ENCODE data around the gene WDR54. TPM values are rescaled to one million over a fixed set of nuclear protein-coding genes. Genes with fewer than 3 reads are reported as not detected.
"Not testable (repeated sequence)": the region's sequence is repeated elsewhere in the genome, so short reads cannot be mapped to it uniquely, and the experiment has no call there.

WDR54 gene
- total RNA-seq, 1 experiment from 2014 or later, result 33.9 TPM

DNA sequence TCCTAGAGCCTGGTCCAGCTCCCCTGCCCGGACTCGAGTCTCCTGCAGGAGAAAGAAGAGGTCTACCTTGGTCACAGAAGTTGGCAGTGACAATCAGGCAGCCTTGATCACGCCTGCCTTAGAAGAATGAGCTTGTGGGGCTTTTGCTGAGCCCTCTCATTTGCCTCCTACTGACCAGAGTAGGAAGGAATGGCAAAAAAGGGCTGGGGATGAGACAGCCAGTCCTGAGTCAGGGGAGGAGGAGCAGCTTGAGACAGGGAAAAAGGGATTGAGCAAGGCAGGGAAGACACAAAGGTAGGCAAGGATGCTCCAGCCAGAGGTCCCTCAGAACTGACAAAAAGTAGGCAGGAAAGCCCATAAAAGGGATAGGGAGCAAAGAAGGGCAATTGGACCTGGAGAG is 6.0 kb downstream of the WDR54 start:
- DNase-seq (ENCODE audit: extremely low read depth, low read depth), result no peak

DNA sequence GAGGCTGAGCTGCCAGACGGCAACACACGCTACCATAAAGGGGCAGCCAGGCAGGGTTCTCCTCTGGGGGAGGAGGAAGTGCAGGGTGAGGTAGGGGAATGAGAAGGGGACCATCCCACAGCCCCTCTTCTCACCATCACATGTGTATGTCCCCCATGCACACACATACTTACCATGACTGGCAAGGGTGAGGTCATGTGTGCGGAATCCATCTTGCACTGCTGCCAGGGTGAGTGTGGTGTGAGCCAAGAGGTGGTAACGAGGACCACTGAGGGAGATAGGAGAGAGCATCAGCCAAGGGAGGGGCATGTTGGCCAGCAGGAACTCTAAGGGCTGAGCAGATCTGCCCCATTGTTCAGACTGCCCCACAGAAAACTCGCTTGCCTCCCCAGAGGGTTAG is 7.1 kb downstream of the WDR54 start:
- DNase-seq (ENCODE audit: extremely low read depth, low read depth), result no peak

DNA sequence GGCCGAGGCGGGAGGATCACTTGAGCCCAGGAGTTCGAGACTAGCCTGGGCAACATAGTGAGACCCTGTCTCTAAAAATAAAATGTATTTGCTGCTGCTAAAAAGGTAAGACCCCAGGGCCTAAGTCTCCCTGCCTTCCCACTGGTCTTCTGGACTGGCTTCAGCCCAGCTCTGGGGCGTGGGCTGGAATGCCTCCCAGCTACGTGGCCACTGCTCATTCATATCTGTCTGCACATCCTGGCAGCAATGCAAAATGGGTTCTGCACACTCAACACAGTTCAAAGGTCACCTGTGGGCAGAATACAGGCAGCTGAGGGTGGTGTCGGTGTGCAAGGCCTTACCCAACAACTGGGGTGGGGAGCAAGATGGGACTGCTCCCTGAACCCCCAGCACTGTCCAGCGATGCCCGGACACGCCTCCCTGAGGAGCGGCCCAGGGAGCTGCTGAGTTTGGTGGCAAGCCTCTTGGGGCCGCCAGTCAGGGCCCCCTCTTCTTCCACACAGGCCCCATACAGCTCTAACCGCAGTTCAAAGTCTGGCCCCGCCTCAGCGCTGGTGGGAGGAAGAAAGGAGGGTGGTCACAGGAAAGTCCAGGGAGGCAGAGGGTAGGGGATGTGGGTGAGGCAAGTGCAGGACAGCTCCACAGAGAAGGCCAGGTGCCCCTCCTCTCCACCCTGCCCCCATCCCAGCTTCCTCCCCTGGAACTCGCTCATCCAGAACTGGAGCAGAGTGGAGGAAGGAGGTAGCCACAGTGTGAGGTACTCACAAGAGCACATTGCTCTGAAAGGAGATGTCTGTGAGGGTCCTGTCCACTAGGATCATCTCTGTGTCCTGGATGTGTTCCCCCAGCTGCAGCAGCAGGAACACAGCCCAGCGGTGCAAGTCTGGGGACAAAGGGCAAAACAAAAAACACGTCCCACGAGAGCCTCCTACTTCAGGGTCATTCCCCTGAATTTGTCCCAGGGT is 8.2 kb downstream of the WDR54 start:
- DNase-seq (ENCODE audit: extremely low read depth, low read depth), result no peak

DNA sequence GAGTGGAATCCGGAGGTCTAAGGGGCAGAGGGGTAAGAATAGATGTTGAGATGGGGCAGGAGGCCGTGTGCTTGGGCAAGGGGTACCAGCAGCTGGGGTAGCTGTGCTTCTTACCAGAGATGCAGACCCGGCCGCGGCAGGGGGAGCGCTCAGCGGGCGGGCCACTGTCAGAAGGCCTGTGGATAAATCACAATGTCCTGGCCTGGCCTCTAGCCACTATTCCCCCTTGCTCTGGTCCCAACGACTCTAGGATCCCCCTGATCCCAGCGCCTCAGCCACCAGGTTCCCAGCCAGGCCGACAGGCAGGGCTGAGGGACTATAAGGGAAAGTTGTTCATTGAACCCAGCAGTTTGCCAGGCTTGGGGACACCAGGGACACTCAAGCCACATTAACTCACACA is 9.0 kb downstream of the WDR54 start:
- DNase-seq (ENCODE audit: extremely low read depth, low read depth), result no peak

DNA sequence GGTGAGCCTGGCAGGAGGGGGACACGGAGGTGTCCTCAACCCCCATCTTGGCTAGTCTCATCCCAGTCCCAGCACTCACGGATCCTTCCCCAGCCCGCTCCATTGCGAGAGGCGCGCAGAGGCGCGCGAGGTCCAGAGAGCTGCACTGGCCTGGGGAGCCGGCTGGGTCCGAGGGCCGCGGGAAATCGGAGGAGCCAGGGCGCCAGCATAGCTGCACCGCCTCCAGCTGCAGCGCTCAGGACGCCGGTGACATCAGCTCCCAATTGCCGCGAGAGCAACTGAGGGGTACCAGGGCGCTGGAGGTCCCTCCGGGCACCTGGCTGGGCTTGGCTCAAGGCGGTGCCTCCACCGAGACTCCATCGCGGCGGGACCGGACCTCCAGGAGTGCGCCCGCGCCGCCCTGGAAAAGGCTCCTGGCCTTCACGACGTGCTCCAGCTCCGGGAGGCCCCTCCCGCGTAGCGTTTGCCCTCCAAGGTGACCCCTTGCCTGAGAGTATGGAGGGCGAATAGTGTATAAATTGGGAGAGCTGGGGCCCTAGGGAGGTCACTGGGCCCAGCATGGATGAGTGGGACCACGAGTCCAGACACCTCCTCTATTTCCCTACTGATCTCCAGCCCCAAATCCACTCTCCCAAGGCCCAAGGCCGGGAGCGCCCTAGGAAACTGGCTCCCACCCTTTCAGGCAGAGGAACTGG is 14.7 kb downstream of the WDR54 start:
- DNase-seq (ENCODE audit: extremely low read depth, low read depth), result no peak

DNA sequence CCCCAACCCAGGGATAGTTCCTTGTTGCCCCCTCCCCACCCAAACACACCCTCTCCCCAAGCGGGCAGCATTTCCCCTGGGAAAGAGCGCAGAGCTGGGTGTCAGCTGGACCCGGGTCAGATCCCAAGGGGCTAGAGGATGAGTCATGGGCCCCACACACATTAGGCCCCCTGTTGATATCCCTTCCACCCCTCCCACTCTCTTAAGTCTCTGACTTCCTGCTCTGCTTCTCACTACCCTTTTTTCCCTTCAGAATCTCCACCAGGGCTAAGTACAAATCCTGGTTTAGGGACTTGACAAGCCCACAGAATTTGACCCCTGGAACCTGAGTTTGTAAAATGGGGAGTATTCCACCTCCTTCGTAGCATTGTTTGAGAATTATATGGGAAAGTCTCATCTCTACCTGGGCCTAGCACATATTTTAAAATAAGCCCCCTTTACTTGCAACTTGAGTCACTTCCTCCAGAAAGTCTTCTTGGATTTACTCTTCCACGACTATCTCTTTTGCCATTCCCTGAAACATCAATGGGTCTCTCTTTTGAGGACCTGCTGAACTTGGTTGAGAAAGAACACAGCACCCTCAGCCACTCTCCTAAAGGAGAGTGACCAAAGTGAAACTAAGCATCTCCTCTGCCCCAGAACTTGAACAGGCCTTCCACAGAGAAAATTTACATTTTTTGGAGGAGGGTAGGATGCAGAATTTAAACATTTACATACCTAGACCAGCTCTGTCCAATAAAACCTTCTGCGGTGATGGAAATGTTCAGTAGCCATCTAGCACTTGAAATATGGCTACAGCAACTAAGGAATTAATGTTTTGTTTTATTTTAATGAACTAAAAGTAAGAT is 15.5 kb downstream of the WDR54 start:
- DNase-seq (ENCODE audit: extremely low read depth, low read depth), result no peak

DNA sequence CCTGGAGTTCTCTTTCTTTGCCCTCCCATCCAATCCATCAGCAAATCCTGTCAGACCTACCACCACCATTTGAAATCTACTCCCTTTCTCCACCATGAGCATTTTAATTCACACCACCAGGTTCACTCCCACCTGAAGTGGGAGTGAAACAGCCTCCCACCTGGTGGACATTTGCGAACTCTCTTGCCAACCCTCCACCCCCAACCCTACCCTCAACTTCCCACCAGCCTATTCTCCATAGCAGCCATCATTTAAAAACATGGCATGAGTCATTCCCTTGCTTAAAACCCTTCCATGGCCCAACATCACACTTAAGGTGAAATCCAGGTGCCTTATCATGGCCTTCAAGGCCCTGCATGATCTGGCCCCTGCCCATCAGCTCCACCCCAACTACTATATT is 16.7 kb downstream of the WDR54 start:
- DNase-seq (ENCODE audit: extremely low read depth, low read depth), result no peak

DNA sequence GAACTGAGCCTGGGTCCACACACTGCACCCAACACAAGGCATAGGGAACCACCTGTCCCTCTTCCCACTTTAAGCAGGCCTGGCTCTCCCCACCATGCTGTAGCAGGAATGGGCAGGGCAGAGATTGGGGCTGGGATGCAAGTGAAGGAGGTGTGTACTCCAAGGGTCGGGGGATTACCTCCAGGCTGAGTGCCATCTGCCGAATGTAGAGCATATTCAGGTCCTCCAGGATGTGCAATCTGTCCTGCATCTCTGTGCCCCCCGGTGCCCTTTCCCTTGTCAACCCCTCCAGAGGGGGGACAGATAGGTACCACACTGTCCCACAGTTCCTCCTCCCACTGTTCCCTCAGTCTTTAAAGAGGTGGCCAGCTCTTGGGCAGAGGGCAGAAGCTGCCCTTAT is 17.8 kb downstream of the WDR54 start:
- DNase-seq (ENCODE audit: extremely low read depth, low read depth), result no peak

DNA sequence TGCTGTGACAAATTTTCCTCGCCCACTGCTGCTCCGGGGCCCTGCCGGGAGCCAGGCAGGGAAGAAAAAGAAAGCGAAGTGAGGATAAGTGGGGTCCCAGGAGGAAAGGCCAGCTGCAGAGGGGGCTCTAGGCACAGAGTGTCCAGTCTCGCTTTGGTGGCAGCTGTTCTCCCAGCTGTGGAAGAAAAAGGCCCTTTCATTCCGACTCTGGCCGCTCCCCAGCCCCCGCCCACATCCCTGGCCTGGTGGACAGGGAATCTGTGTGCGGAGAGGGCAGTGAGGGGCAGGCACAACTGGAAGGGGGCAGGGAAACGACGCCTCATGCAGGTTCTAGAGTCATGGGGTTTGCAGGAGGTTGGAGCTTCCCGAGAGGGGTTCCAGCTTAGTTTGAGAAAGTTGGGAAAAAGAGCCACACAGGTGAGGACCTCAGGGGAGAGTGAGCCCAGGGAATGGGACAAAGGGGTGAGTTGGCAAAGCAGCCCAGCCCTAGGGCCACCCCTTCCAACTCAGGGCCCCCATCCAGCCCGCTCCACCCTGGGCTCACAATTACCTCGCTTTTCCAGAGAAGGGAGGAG is 18.4 kb downstream of the WDR54 start:
- no peak for DNase-seq (ENCODE audit: extremely low read depth, low read depth)

DNA sequence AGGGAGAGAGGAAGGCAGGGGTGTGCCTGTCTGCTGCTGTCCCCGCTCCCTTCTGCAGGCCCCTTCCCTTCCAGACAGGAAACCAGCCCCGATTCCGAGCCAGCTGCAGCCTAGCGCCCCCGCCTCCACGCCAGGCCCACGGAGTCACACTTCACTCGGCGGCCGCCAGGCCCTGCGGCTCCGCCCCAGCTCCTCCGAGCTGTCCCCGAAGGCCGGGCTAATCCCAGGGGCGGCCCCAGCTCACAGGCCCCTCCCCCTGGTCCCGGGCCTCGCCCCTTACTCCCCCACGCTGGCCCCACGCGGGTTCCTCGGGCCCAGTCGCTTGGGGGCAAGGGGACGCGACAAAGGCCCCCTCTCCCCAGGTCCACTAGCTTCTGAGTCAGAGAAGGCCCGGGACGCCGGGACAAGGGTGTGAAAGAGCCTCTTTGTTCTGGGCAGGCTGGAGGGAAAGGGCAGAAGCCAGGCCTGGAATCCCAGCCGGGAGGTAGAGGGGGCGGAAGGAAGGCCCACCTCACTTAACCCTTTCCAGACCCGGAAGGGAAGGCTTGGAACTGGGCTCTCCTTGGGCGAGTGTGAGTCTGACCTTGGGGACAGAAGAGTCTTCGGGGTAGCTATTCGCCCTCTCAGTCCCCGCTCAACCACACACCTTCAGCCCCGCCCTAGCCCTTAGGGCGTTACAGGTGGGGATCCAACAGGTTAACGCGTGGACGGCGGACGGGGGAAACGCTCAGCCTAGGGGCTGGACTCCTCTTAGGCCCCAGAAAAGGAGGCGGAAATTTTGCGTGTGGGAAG is 19.0 kb downstream of the WDR54 start:
- peak; percentile 67 for DNase-seq (ENCODE audit: extremely low read depth, low read depth)

DNA sequence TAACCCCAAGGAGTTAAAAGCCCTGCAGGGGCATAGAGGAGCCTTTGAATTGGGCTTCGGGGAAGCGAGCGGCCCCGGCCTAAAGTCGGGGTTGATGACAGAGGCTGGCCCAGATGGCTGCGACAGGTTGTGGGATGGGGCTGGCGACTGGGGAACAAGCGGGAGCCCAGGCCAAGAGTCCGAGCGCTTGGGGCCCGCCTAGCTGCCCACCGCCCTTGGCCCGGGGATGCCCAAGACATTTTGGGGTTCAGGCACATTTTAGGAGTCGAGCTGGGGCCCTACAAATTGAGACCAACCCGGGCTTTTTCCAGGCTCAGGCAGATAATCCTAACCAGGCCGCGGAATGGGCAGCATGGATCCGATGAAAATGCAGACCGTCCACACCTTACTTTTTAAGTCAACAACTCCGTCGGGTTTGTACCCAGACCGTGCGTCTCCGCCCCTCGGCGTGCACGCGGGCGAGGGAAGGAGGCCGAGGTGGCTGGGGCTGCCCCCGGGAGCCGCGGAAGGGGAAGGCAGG is 19.7 kb downstream of the WDR54 start:
- DNase-seq (ENCODE audit: extremely low read depth, low read depth), result no peak

DNA sequence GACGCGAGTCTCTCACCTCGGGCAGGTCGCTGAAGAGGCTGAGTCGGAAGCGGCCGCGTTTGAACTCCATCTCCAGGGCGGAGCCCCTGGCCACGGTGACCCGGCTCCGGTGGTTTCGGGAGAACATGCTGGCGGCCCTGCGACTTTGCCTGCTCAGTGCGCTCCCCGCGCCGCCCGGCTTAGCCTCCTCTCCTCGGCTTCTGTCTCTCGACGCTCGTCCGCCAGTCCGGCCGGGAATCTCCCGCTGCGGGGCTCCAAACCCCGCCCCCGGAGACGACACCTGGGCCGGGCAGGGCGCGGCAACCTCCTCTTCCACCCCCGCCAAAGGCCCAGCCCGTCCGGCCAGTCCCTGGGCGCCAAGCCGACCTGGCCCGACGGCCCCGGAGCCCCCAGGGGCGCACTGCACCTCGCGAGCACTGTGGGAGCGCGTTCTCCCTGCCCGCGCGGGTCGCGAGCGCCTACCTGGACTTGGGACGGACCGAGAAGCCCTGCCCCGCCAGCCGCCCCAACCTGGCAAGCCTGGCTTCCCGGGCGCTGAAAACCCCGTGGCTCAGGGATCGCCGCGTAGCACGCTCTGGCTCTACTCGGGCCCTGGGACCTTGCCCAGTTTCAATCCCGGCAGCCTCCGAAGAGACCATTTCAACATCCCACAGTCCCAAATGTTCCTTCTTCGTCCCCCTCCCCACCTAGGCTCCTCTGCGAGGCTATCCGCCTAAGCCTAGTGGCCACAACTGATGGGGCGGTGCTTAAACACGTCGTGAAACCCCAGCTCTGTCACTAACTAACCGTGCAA is 20.4 kb downstream of the WDR54 start, which contains the start of gene RTKN:
Gene RTKN, minus strand, starts transcription at position 248 of the 793 bp plus-strand sequence. Its CDS starts 121 bp downstream, at position 127.
- no peak for DNase-seq (ENCODE audit: extremely low read depth, low read depth)

DNA sequence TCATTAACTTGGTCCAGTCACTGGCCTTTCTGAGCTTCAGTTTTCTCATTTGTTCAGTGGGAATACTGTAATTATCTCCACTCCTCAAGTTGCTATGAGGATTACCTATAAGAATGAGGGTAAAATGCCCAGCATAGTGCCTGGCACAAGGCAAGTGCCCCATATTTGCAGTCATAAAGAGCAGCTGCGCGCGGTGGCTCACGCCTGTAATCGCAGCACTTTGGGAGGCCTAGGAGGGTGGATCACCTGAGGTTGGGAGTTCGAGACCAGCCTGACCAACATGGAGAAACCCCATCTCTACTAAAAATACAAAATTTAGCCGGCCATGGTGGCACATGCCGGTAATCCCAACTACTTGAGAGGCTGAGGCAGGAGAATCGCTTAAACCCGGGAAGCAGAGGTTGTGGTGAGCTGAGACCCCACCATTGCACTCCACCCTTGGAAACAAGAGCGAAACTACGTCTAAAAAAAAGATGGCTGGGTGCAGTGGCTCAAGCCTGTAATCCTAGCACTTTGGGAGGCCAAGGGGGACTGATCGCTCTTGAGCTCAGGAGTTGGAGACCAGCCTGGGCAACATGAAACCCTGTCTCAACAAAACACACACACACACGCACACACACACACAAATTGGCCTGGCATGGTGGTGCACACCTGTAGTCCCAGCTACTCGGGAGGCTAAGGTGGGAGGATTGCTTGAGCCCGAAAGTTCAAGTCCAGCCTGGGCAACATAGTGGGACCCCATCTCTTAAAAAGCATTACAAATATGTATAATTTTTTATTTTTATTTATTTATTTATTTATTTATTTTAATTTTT is 21.2 kb downstream of the WDR54 start:
- not testable (repeated sequence) for DNase-seq (ENCODE audit: extremely low read depth, low read depth)

DNA sequence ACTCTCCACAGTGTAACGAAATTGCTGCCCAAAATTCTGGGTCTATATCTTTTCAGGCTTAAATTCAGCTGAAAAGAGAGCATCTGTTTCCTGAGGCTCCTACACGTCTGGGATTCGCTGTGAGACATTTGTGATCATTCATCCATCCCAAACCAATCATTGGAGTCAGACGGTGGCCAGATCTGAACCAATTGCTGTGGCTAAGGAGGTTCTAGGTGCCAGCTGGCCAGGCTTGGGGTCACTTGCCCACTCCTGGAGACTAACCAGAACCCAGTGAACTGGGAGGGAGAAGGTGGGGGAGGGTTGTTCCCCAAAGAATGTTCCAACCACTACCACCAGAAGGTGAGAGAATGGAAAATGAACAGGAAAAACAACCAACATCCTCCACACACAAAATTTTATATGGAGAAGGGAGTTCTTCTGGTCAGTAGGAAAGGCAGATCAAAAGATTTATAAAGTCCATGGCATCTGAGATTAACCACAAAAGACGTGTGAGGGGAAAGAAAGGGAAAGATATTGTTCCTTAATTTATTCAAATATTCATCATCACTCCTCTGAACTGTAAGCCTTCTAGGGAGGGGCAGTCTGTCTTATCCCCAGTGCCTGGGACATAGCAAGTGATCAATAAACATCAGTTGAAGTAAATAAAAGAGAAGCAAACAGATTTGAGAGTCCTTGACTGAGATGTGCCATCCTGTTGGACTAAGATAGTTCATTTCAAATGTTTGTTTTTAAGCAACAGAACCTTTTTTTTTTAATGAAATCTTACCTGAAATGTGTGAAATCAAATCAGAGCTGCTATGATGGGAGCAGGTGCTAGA is 23.2 kb downstream of the WDR54 start:
- no peak for DNase-seq (ENCODE audit: extremely low read depth, low read depth)

DNA sequence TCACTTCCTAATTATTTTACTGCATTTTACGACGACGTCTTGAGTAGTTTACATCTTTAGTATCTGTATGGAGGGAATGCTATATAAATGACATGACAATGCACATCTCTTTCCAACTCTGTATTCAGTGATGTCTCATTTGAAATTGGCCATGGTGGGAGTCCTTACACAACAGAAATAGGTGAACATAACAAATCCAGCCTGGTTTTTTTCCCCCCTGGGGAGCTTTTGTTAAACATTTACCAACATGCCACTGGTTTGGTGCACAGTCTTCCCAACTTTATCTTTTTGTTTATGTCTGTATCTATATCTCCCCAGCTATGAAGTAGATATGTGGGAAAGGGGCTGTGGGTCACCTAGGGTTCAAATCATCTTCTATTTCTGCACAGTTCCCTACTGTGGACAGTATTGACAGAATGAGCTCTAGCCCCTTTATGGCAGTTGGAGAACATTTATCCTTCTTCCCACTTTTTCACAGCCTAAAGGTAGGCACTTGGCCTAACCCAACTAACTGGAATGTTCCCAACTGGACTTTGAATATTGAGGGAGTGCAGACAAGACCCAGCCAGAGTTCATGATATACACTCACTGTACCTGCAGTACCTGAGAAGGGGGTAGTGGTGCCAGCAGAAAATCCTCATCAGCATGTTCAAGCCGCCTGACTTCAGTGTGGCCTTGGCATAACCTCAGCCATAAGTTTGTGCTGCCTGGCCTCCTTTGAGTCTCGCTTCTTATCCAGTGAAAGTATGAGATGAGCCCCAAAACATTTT is 25.9 kb downstream of the WDR54 start:
- DNase-seq (ENCODE audit: extremely low read depth, low read depth), result no peak

DNA sequence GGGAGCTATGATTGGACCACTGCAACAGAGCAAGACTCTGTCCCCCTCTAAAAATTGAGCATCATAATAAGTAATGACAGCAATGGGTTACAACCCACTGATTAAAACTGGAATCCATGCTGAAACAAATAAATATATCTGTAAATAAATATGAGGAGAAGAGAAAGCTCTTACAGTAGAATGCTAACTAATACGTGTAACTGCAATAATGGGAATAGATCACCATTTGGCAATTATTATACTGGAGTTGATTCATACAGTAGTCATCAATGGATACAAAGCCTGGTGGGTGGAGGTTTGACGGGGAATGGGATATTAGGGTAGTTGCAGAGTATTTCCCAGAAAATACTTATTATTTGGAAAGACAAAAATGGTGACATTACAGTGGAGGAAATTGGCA is 27.2 kb downstream of the WDR54 start:
- no peak for DNase-seq (ENCODE audit: extremely low read depth, low read depth)

All from NCI-H460 (cell line).